Adrenal gland (tissue), 12 donors: ENCODE measurements around the gene GPR68. TPM values are rescaled to one million over a fixed set of nuclear protein-coding genes. Genes with fewer than 3 reads are reported as not detected.

Experiments
- DNase-seq, 7 donors: peaks; one replicate each; pipeline ENCODE4 v3.0.0-alpha.2; 2019 to 2020
- H3K27ac ChIP-seq, 5 donors: fragments of 200-600 bp; sonication (generic) in 4 of 5; 1 replicate in 3 of 5; 2 replicates in 2 of 5; pipeline versions ENCODE4 v1.5.1 to v1.8.0; 2016 to 2020; ENCODE audit warnings: mild to moderate bottlenecking in 1 of 5
- H3K27me3 ChIP-seq: fragments of 200-600 bp; 2 replicates; pipeline ENCODE4 v1.8.0; 2021
- H3K36me3 ChIP-seq, 2 donors: fragments of 200-600 bp; replicated peaks in 1 of 2; 1 replicate in 1 of 2; 2 replicates in 1 of 2; pipeline versions ENCODE4 v1.5.1 to v1.8.0; 2018 to 2022
- H3K4me1 ChIP-seq, 2 donors: fragments of 200-600 bp; replicated peaks in 1 of 2; 1 replicate in 1 of 2; 2 replicates in 1 of 2; pipeline versions ENCODE4 v1.5.1 to v1.8.0; 2018 to 2021
- H3K4me3 ChIP-seq, 4 donors: fragments of 200-600 bp; sonication (generic) in 3 of 4; one replicate each; pipeline ENCODE4 v1.5.1; 2016 to 2018
- H3K9me3 ChIP-seq, 3 donors: fragments of 200-600 bp; sonication (generic) in 1 of 3; replicated peaks in 1 of 3; 1 replicate in 2 of 3; 2 replicates in 1 of 3; pipeline versions ENCODE4 v1.5.1 to v1.8.0; 2016 to 2021
- POLR2A ChIP-seq, 2 donors: fragments of 450-650 bp; IDR thresholded peaks; one replicate each; pipeline ENCODE4 v1.6.1; 2017; ENCODE audit warnings: antibody characterized with exemption in 2 of 2, mild to moderate bottlenecking in 2 of 2, moderate library complexity in 1 of 2
- WGBS, 4 donors: extraction: QIAGEN DNeasy Blood & Tissue Kit in 2 of 4; methylation state at CpG; one replicate each; pipeline versions ENCODE4 v1.1.5 to v1.1.7; 2013 to 2017; 5-methylcytosine and 5-hydroxymethylcytosine counted together
- intact Hi-C, 2 donors: fragments of 100-400 bp; cut with DNase I; formaldehyde crosslinking; loops; one replicate each; pipeline versions ENCODE4 v1.14.1 to v1.15.0; 2022 to 2023
- polyA plus RNA-seq, 3 donors: library from polyadenylated mRNA; stranded (reverse); fragments of 200-250 nt in 2 of 3; fragments of 350-450 nt in 1 of 3; fragmentation: Illumina TruSeq in 1 of 3; extraction: RNeasy Lipid Tissue Mini Kit (QIAGEN cat#74804) in 1 of 3; gene quantifications; one replicate each; pipeline ENCODE4 v1.2.3, GENCODE V29; 2013 to 2014
- total RNA-seq, 9 donors: library from RNA; depleted of rRNA in 4 of 9; stranded (reverse); fragments of >200 nt in 4 of 9; fragments of 120-200 nt in 1 of 9; fragmentation: NEBNext Ultra II Directional in 1 of 9; extraction: Animal tissue kit (Norgen Biotek cat#: 25700) in 1 of 9; gene quantifications; one replicate each; pipeline versions ENCODE4 v1.1.0 to v1.2.4, GENCODE V29; 2013 to 2023
- TF ChIP-seq, protein P1 (sequence below), 6 experiments: fragments of 450-650 bp in 4 of 6; fragments of 200-600 bp in 2 of 6; sonication (generic) in 1 of 6; IDR thresholded peaks; 1 replicate in 5 of 6; 2 replicates in 1 of 6; pipeline versions ENCODE4 v1.5.1 to v1.8.0; 2016 to 2021; ENCODE audit warnings: antibody characterized with exemption in 6 of 6, mild to moderate bottlenecking in 2 of 6, moderate library complexity in 1 of 6
- donor health status: healthy with polysubstance abuse.
- donor health status: Bipolar disorder and iron deficiency.
- donor health status: DM: yes; HTN: yes; CAD: no.
- donor health status: DM: no; HTN: no; CAD: no.
- donor health status: DM: no; HTN: no; CAD: no.
- donor health status: DM: yes; HTN: yes; CAD: no.

GPR68 gene
- total and polyA plus RNA-seq, 12 donors = 0.28 to 4.5 (median 1.0) TPM; not detected in 1

- 89 to 95% (median 93%) methylated on average over 6 of the region's 6 CpGs for WGBS, 4 donors
- no peak overlapping the region for H3K27ac ChIP-seq
- peaks cover 0 to 2% of the 10 kb centered on the region in 2 donors for H3K4me1 ChIP-seq
- TF ChIP-seq POLR2A (IDR thresholded peaks at IDR 0.05) = no peak
- TF ChIP-seq, protein P1, sequence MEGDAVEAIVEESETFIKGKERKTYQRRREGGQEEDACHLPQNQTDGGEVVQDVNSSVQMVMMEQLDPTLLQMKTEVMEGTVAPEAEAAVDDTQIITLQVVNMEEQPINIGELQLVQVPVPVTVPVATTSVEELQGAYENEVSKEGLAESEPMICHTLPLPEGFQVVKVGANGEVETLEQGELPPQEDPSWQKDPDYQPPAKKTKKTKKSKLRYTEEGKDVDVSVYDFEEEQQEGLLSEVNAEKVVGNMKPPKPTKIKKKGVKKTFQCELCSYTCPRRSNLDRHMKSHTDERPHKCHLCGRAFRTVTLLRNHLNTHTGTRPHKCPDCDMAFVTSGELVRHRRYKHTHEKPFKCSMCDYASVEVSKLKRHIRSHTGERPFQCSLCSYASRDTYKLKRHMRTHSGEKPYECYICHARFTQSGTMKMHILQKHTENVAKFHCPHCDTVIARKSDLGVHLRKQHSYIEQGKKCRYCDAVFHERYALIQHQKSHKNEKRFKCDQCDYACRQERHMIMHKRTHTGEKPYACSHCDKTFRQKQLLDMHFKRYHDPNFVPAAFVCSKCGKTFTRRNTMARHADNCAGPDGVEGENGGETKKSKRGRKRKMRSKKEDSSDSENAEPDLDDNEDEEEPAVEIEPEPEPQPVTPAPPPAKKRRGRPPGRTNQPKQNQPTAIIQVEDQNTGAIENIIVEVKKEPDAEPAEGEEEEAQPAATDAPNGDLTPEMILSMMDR (IDR thresholded peaks at IDR 0.05) = no peak
- peaks cover 0 to 44% of the 10 kb centered on the region in 2 donors for H3K36me3 ChIP-seq
- H3K9me3 ChIP-seq = no peaks in the 10 kb centered on the region
- DNase-seq = no peak
- no peaks in the 10 kb centered on the region for H3K27me3 ChIP-seq
- intact Hi-C loops = no loop called here
- H3K4me3 ChIP-seq = no peak overlapping the region
Observed at GRCh38 chr14:91214306-91214705, 30.2 kb downstream of the GPR68 start.

DNA sequence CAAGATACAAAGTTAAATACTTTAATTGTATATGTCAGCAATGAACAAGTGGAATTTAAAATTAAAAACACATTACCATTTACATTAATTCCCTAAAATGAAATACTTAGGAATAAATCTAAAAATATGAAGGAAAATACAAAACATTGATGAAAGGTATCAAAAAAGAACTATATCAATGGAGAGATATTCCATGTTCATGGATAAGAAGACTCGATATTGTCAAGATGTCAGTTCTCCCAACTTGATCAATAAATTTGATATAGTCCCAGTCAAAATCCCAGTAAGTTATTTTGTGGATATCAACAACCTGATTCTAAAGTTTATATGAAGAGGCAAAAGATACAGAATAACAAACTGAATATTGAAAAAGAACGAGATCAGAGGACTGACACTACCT is 33.5 kb downstream of the GPR68 start:
- intact Hi-C loops = no loop called here
- H3K36me3 ChIP-seq = peaks cover 0 to 43% of the 10 kb centered on the region in 2 donors
- H3K4me3 ChIP-seq = no peak overlapping the region

DNA sequence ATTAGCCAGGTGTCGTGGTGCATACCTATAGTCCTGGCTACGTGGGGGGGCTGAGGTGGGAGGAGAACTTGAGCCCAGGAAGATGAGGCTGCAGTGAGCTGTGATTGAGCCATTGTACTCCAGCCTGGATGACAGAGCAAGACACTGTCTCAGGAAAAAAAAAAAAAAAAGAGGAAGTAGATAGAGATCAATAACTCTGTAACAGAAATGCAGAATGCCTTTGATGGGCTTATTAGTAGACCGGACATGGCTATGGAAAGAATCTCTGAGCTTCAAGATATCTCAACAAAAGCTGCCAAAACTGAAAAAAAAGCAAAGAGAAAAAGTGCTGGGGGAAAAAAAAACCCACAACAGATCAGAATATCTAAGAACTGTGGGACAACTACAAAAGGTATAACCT is 37.5 kb downstream of the GPR68 start:
- Histone ChIP-seq H3K36me3 (peaks cover 0 to 44% of the 10 kb centered on the region in 2 donors), H3K4me1 (no peaks in the 10 kb centered on the region), H3K27me3 (no peaks in the 10 kb centered on the region), H3K9me3 (no peaks in the 10 kb centered on the region), H3K27ac (no peak overlapping the region), H3K4me3 (no peak overlapping the region)
- intact Hi-C loops = no loop called here
- no peak for DNase-seq
- WGBS, 4 donors = 88 to 97% (median 92%) methylated on average over 3 of the region's 3 CpGs
- TF ChIP-seq, protein P1 (IDR thresholded peaks at IDR 0.05) = no peak
- TF ChIP-seq POLR2A (IDR thresholded peaks at IDR 0.05) = no peak

More for the DNA sequence above, 33.5 kb downstream of the GPR68 start:
- no peak overlapping the region for H3K27ac ChIP-seq
- WGBS, 4 donors = 96 to 100% (median 99%) methylated on average over 2 of the region's 2 CpGs
- no peaks in the 10 kb centered on the region for H3K4me1 ChIP-seq
- H3K27me3 ChIP-seq = no peaks in the 10 kb centered on the region
- no peaks in the 10 kb centered on the region for H3K9me3 ChIP-seq
- DNase-seq = no peak
- TF ChIP-seq, protein P1 (IDR thresholded peaks at IDR 0.05) = no peak
- TF ChIP-seq POLR2A (IDR thresholded peaks at IDR 0.05) = no peak

DNA sequence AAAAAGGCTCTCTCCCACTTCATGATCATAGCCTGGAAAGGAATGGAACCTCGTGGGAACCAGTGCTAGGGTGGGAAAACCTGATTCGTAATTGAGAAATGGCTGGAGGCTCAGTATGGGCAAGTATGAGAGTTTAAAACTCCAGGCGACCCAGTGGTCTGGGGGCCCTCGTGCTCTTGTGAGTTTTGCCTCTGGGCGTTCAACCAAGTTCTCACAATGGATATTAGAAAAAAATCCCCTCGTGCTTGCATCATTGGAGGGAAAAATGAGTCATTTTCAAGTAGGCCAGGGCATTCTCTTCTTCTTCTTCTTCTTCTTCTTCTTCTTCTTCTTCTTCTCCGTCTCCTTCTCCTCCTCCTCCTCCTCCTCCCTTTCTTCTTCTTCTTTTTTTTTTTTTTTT is 39.0 kb downstream of the GPR68 start:
- peaks cover 0 to 46% of the 10 kb centered on the region in 2 donors for H3K36me3 ChIP-seq
- H3K27ac ChIP-seq = no peak overlapping the region
- intact Hi-C loops = no loop called here
- no peaks in the 10 kb centered on the region for H3K9me3 ChIP-seq
- H3K4me1 ChIP-seq = no peaks in the 10 kb centered on the region
- DNase-seq = no peak
- H3K4me3 ChIP-seq = no peak overlapping the region
- TF ChIP-seq, protein P1 (IDR thresholded peaks at IDR 0.05) = no peak
- TF ChIP-seq POLR2A (IDR thresholded peaks at IDR 0.05) = no peak
- H3K27me3 ChIP-seq = no peaks in the 10 kb centered on the region
- WGBS, 4 donors = 83 to 96% (median 86%) methylated on average over 7 of the region's 7 CpGs
